SK-N-SH treated with all-trans-retinoic acid at 6 μM for 48 hours (cell line): ENCODE results near the gene NUMB.

Experiments
- ARNTL ChIP-seq: fragments of 450-650 bp; formaldehyde crosslinking; IDR thresholded peaks from 2 replicates; pipeline ENCODE4 v1.5.0; 2020; ENCODE audit warnings: low read depth, mild to moderate bottlenecking, moderate library complexity, borderline replicate concordance
- CREB5 ChIP-seq: fragments of 250-450 bp; sonication (Bioruptor Pico); IDR thresholded peaks from 2 replicates; pipeline ENCODE4 v1.5.1; 2020; ENCODE audit warnings: low read depth, mild to moderate bottlenecking, moderate library complexity
- ESRRG ChIP-seq: fragments of 250-450 bp; sonication (Bioruptor Pico); IDR thresholded peaks from 2 replicates; pipeline ENCODE4 v1.6.1; 2021; ENCODE audit warnings: mild to moderate bottlenecking
- GLIS3 ChIP-seq: fragments of 250-450 bp; sonication (Bioruptor Pico); IDR thresholded peaks from 2 replicates; pipeline ENCODE4 v1.5.0; 2020; ENCODE audit warnings: mild to moderate bottlenecking, moderate library complexity
- ISL1 ChIP-seq: fragments of 250-450 bp; sonication (Bioruptor Pico); IDR thresholded peaks from 2 replicates; pipeline ENCODE4 v2.1.2; 2022; ENCODE audit warnings: mild to moderate bottlenecking, moderate library complexity
- OSR1 ChIP-seq: fragments of 250-450 bp; sonication (Bioruptor Pico); IDR thresholded peaks from 2 replicates; pipeline ENCODE4 v1.8.0; 2022; ENCODE audit warnings: moderate library complexity, mild to moderate bottlenecking, inconsistent platforms
- PATZ1 ChIP-seq: fragments of 250-450 bp; sonication (Bioruptor Pico); IDR thresholded peaks from 2 replicates; pipeline ENCODE4 v1.8.0; 2020; ENCODE audit warnings: mild to moderate bottlenecking, moderate library complexity, borderline replicate concordance
- TCF4 ChIP-seq: fragments of 250-450 bp; sonication (Bioruptor Pico); IDR thresholded peaks from 2 replicates; pipeline ENCODE4 v1.8.0; 2021; ENCODE audit warnings: mild to moderate bottlenecking, moderate library complexity, borderline replicate concordance
- ZFP30 ChIP-seq: fragments of 450-650 bp; formaldehyde crosslinking; IDR thresholded peaks from 2 replicates; pipeline ENCODE4 v1.5.0; 2022; ENCODE audit warnings: mild to moderate bottlenecking, moderate library complexity

- TF ChIP-seq TCF4 (no peak), ESRRG (CRISPR knock-in tag) (no peak), ZFP30 (CRISPR knock-in tag) (no peak), PATZ1 (CRISPR knock-in tag) (no peak), OSR1 (CRISPR knock-in tag) (no peak), ARNTL (CRISPR knock-in tag) (no peak), CREB5 (CRISPR knock-in tag) (no peak), GLIS3 (CRISPR knock-in tag) (no peak), ISL1 (CRISPR knock-in tag) (no peak)
Observed at GRCh38 chr14:73428353-73428824, 30.0 kb downstream of the NUMB start.
